ENCODE results near the gene ZNF644.

DNA sequence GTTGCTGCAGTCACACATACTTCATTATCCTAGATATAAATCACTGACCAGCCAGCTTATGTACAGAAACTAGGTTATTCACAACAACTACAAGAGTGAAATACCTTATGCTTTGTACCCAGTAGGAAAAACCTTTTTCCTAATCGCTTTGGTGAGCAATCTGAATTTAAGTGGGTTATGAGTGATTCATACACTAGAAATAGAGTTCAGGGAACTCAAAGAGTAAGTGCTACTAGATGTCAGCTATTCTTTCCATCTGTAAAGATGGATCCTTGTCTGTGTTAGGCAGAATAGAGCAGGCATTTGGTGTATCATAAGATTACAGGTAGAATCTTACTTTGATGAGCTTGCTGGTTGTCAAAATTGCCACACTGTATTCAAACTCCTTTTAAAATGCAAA is 101.9 kb downstream of the ZNF644 start:
- TF ChIP-seq POLR2A (IDR thresholded peaks at IDR 0.05) (no peak), CTCF (IDR thresholded peaks at IDR 0.05) (no peak)

Data from upper lobe of left lung (tissue), 4 donors.